T follicular helper cell (primary cell): ENCODE data around the gene METTL16.

Experiments used
- DNase-seq: peaks from one replicate; pipeline ENCODE4 v3.0.0-alpha.2; 2020; ENCODE audit warnings: low read depth

The METTL16 gene

DNA sequence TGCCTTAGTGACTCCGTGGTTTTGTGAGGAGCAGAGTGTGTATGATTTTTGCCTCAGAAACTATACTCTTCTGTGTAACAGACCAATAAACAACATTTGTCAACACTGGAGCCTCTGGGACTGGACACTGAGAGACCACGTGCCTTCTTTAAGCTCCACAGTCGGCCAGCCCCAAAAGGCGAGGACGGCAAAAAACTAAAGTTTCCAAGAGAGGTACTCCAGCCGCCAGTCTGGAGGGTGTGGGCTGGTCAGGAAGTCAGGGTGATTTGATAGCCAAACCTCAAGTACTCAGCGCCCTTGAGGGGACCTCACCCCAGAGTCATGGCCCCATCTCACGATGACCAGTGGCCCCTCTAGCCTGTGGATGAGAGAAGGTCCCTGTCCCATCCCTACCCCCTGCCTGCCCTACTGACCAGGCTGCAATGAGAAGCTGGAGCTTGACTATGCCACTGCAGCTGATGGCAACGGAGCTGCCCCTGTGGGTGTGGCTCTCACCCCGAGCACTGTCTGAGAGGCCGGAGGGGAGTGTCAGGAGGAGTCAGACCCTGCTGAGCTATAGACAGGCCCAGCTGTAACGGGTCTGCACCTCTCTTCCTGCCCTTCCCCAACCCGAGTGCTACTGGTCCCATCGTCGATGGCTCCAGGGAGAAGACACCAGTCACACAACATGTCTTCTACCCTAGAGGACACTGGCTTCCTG is 130.6 kb downstream of the METTL16 start:
- DNase-seq, result no peak

- no peak for DNase-seq
These were observed 131.3 kb downstream of the METTL16 start for GRCh38 chr17:2380226-2380922.

GRCh38 chr17:2379489-2380225 is 132.0 kb downstream of the METTL16 start:
- DNase-seq, result no peak

GRCh38 chr17:2378905-2379304 is 132.8 kb downstream of the METTL16 start:
- no peak for DNase-seq

DNA sequence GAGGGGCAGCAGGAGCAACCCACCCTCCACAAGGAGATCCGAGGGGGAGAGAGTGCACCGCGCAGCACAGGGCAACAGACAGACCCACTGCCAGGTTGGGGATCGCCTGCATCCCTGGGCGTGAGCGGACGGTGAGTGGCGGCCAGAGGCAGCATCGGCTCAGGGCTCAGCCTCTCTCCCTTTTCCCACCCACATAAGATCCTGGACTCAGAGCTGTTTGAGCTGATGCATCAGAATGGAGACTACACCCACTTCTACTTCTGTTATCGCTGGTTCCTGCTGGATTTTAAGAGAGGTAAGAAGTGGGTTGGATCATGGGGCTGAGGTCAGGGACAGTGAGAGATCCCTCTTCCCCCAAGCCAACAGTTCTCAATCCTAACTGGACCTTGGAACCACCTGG is 134.0 kb downstream of the METTL16 start:
- no peak for DNase-seq

DNA sequence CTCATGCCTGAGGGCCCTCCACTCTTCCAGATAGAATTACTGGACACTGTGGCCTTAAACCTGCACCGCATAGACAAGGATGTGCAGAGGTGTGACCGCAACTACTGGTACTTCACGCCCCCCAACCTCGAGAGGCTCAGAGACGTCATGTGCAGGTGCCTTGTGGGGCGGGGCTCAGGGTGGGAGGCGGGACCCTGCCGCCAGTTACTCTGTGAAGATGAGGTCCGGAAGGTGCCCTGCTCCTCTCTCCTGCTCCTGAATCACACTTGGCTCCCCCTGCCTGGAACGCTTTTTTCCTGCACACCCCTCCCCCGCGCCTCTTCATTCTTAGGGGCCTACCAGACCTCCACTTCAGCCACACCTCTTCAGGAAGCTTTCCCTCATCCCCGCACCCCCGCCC is 135.6 kb downstream of the METTL16 start:
- no peak for DNase-seq

GRCh38 chr17:2375406-2375805 is 136.3 kb downstream of the METTL16 start:
- no peak for DNase-seq

GRCh38 chr17:2374549-2375285 is 137.0 kb downstream of the METTL16 start:
- no peak for DNase-seq

- DNase-seq, result no peak
These were observed 138.5 kb downstream of the METTL16 start for GRCh38 chr17:2373179-2373578.

DNA sequence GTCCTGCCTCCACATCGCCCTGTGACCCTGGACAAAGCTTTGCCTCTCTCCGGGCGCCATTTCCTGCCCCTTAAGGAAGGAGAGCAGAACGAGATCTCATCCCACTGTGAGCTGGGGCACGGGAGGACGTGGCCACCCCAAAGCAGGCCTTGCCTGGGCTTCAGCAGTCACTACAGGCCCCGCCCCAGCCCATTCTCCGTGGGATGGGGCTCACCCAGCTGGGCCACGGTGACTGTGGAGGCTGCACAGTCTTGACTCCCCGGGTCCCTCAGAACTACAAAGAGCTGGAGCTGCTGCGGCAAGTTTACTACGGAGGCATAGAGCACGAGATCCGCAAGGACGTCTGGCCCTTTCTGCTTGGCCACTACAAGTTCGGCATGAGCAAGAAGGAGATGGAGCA is 139.0 kb downstream of the METTL16 start:
- no peak for DNase-seq

DNA sequence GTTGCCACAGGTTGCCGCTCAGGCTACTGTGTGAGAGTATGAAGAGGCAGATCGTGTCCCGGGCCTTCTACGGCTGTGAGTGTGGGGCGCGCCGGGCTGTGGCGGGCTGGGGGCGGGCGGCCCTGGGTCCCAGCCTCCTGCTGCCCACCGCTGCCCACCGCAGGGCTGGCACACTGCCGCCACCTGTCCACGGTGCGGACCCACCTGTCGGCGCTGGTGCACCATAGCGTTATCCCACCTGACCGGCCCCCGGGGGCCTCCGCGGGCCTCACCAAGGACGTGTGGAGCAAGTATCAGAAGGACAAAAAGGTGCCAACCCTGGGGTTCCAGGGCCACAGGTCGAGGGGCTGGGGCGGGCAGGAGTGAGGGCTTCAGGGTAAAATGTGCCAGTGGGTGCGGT is 139.5 kb downstream of the METTL16 start:
- DNase-seq, result no peak

- DNase-seq, result no peak
These were observed 140.2 kb downstream of the METTL16 start for GRCh38 chr17:2371183-2372130.

DNA sequence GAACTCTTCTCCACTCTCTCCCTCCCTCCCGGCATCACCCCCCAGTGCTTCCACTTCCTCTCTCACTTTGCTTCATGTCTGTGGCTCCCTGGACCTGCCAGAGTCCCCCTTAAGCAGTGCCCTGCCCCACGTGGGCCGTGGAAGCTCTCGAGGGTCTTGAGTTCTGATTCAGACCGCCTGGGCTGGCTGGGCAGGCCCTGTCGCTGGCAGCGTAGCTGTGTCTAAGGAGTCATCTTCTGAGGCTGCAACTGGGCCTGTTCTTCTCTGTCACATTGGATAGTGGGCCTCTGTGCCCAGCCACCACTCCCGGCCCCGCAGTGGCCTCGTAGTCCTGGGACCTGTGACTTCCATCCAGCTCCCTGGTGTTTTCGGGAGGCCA is 141.5 kb downstream of the METTL16 start:
- DNase-seq, result no peak

GRCh38 chr17:2369551-2370210 is 142.0 kb downstream of the METTL16 start:
- DNase-seq, result no peak

GRCh38 chr17:2369039-2369438 is 142.6 kb downstream of the METTL16 start:
- DNase-seq, result no peak

- DNase-seq, result no peak
These were observed 143.3 kb downstream of the METTL16 start for GRCh38 chr17:2368359-2368758.

DNA sequence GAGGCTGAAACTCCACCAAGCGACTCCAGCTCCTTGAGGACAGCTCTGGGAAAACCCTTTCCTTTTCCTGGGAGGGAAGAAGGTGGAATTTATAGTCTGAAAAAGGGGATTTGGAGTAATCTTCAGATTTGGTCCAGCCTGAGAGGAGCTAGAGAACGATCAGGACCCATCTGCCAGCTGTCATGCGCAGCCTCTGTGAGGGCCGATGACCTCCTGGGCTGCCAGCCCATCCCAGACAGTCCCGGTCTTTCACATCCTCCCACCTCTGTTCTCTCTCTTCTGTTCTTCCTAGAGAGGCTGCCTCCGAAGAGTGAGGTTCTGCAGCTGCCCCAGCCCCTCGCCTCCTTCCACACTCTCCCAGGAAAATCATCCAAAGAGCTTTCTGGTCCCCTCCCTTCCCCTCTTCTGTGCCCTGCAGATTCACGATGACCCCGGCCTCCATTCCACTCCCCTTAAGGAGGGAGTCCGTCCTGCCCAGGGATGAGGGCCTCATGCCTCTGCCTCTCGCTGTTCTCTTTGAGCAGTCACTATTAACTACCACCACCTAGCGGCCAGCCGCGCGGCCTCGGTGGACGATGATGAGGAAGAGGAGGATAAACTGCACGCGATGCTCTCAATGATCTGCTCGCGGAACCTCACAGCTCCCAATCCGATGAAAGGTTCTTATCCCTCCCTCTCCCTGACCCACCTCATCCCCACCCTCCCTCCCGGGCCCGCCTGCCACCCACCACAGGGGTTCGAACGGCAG is 144.8 kb downstream of the METTL16 start:
- no peak for DNase-seq
